NCI-H1092 treated with DMSO at 0.1 percent for 48 hours (cell line): Measurements from ENCODE around the gene AQP5.

Experiments used
- DNase-seq: peaks from one replicate; lab custom pipeline; 2025; lab: John Stamatoyannopoulos, UW

The AQP5 gene

DNA sequence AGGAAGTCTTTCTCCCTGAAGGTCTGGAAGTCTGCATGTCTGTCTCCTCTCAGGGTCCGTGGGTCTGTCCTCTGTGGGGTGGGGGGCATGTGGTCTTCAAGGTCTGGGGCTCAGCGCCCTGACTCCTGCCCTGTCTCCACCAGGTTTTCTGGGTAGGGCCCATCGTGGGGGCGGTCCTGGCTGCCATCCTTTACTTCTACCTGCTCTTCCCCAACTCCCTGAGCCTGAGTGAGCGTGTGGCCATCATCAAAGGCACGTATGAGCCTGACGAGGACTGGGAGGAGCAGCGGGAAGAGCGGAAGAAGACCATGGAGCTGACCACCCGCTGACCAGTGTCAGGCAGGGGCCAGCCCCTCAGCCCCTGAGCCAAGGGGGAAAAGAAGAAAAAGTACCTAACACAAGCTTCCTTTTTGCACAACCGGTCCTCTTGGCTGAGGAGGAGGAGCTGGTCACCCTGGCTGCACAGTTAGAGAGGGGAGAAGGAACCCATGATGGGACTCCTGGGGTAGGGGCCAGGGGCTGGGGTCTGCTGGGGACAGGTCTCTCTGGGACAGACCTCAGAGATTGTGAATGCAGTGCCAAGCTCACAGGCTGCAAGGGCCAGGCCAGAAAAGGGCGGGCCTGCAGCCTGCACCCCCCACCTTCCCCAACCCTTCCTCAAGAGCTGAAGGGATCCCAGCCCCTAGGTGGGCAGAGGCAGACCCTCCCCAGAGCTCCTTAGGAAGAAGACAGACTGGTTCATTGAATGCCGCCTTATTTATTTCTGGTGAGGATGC, 3.4 kb downstream of the AQP5 start:
- DNase-seq = no peak

- DNase-seq = no peak
Measured at GRCh38 chr12:49965836-49966235, 4.2 kb downstream of the AQP5 start.

- no peak for DNase-seq
Measured at GRCh38 chr12:49966511-49967041, 4.9 kb downstream of the AQP5 start.

- peak; percentile 81 for DNase-seq
Measured at GRCh38 chr12:49967042-49967776, 5.5 kb downstream of the AQP5 start.

DNA sequence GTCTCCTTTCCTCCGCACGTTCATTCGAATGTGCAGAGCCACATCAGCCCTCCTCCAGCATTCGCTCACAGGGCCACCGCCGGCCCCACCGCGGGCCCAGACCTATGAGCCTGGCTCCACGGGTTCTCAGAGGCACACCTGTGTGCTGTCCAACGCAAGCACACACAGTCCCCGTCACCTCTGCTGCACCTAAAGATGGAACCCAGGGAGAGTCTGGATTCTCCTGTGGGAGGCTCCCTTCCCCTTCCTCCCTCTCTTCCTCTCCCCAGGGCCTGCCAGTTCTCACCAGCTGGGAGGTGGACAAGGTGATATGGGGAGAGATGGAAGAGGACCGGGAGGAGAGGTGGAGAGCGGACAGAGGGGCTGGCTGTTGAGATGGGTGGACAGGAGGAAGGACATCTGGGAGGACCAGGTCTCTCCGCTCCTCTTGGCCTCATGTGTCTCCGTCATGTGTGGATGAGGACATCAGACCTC, 6.1 kb downstream of the AQP5 start:
- no peak for DNase-seq

DNA sequence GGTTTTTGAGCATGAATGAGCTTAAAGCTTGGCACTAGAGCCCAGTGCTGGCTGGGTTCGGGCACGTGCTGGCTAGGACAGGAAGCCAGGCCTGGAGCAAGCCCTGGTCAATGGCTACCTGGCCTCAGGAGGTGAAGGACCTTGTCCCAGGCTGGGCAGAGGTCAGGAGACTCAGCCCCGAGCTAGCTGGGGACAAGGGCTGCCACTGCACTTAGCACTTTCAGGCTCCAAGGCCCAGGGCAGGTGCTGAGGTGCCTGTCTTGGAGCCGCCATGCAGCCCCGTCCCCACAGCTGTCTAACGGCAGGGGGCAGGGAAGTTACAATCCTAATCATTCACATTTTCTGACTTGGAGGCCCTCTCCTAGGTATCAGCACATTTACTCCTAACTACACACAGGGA, 6.8 kb downstream of the AQP5 start:
- DNase-seq = no peak

DNA sequence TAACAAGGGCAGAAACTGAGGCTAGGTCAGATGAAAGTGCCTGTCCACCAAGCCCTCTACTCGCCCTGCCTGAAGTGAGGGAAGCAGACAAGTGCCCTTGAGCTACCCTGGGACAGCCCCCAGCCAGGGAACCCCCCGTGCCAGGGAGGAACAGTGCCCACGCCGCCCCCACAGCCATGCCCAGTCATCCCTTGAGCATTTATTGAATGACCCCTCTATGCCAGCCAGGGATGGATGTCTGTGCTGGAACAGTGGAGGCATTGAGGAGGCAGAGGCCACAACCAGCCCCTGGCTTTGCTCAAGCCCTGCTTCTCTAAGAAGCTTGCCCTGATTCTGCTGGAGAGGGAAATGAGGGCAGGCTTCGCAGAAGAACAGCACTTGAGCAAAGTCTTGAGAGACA, 7.4 kb downstream of the AQP5 start:
- no peak for DNase-seq

GRCh38 chr12:49969651-49970429, 8.2 kb downstream of the AQP5 start:
- DNase-seq = no peak

DNA sequence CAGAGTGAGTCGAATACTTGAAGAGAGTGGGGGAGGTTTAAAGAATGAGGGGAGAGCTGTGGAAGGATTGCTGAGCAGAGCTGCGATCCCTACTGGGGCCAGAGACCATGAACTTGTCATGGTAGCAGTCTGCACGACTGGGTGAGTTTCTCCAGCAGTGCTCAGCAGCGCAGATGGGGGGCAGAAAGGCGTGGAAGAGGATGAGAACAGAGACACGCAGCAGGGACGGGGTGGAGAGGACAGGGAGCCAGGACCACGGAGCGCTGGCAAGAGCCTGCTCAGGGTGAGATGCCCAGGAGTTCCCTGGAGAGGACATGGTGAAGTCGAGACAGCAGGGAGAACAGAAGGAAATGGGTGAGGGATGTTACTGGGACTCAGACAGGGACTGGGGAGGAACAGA, 9.0 kb downstream of the AQP5 start:
- DNase-seq = no peak

DNA sequence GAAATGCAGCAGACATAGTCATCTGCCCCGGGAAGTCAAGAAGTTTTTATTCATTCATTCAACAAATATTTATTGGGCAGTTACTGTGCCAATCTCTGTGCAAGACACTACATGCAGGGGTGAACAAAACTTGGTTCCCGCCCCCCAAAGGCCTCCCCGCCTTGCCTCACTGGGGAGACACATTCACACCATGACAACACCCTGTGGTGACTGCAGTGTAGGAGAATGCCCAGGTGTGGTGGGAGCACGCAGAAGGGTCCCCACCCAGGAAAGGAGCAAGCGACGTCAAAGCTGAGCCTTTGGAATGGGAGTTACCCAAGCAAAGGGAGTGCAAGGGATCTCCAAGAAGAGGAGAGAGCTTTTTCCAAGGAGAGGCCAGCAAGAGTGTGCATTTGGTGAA, 9.5 kb downstream of the AQP5 start:
- DNase-seq = no peak

GRCh38 chr12:49972129-49972528, 10.5 kb downstream of the AQP5 start:
- DNase-seq = no peak

GRCh38 chr12:49972641-49973360, 11.1 kb downstream of the AQP5 start, which contains the start of gene AQP6:
AQP6 (plus strand) TSS chr12:49972947; CDS start chr12:49973174, 227 bp downstream.
- no peak for DNase-seq

GRCh38 chr12:49973361-49973830, 11.7 kb downstream of the AQP5 start:
- DNase-seq = no peak

DNA sequence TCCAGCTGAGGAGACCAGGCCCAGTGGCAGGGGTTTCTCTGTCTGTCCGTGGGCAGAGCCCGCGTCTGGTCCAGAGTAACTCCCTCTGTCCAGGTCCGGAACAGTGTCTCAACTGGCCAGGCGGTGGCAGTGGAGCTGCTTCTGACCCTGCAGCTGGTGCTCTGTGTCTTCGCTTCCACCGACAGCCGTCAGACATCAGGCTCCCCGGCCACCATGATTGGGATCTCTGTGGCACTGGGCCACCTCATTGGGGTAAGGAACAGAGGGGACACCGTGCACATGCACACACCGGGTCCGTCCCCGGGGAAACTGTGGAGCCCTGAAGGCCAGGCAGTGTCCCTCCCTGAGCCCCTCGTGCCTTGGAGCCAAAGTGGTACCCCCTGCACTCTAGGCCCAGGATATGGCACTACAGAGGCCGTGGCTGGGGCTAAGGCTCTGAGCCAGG, 12.6 kb downstream of the AQP5 start:
- peak; percentile 15 for DNase-seq

GRCh38 chr12:49974677-49975317, 13.1 kb downstream of the AQP5 start:
- no peak for DNase-seq

- no peak for DNase-seq
Measured at GRCh38 chr12:49975318-49975761, 13.7 kb downstream of the AQP5 start.

DNA sequence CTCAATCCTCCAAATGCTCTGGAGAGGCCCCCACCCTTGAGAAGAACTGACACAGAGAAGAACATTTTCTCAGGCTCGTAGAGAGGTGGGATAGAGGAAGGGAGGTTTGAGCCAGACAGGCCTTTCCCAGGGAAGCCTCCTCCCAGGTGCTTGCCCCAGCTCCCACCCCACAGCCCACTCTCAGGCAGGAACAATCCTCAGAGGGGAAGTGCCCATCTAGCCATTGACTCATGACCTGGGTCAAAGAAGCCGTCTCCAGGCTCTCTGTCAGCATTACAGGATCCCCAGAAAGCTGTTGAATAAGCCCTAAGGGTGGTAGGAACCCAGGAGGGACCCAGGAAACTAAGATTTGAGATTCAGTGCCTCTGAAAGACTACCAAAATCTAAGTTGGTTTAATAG, 14.9 kb downstream of the AQP5 start:
- DNase-seq = no peak

GRCh38 chr12:49978125-49978524, 16.5 kb downstream of the AQP5 start:
- no peak for DNase-seq

- no peak for DNase-seq
Measured at GRCh38 chr12:49979016-49979586, 17.4 kb downstream of the AQP5 start.

GRCh38 chr12:49979791-49980190, 18.1 kb downstream of the AQP5 start:
- DNase-seq = no peak
